Sigmoid colon (tissue), 7 donors: Measurements from ENCODE around the gene PGBD2. TPM values are rescaled to one million over a fixed set of nuclear protein-coding genes. Genes with fewer than 3 reads are reported as not detected.

Source experiments
- DNase-seq: peaks from one replicate; pipeline ENCODE4 v3.0.0-alpha.2; 2019
- H3K27ac ChIP-seq, 4 donors: fragments of 200-600 bp; sonication (generic); one replicate each; pipeline ENCODE4 v1.5.1; 2016 to 2019; ENCODE audit warnings: mild to moderate bottlenecking in 1 of 4
- H3K27me3 ChIP-seq, 3 donors: fragments of 200-600 bp; sonication (generic); one replicate each; pipeline ENCODE4 v1.5.1; 2019; ENCODE audit warnings: mild to moderate bottlenecking in 1 of 3
- H3K36me3 ChIP-seq, 4 donors: fragments of 200-600 bp; sonication (generic); one replicate each; pipeline ENCODE4 v1.5.1; 2016 to 2019
- H3K4me1 ChIP-seq, 4 donors: fragments of 200-600 bp; sonication (generic); one replicate each; pipeline ENCODE4 v1.5.1; 2017 to 2019
- H3K4me3 ChIP-seq, 4 donors: fragments of 200-600 bp; sonication (generic); one replicate each; pipeline ENCODE4 v1.5.1; 2017 to 2019; ENCODE audit warnings: mild to moderate bottlenecking in 2 of 4, moderate library complexity in 1 of 4
- H3K9me3 ChIP-seq, 4 donors: fragments of 200-600 bp in 3 of 4; sonication (generic) in 3 of 4; one replicate each; pipeline versions ENCODE4 v1.5.1 to v1.6.1; 2013 to 2019
- EP300 ChIP-seq, 4 donors: sonication (generic); formaldehyde crosslinking; IDR thresholded peaks; one replicate each; pipeline ENCODE4 v1.6.1; 2017; ENCODE audit warnings: antibody characterized with exemption in 4 of 4
- POLR2A ChIP-seq, 2 donors: fragments of 450-650 bp; IDR thresholded peaks; one replicate each; pipeline ENCODE4 v1.6.1; 2016; ENCODE audit warnings: antibody characterized with exemption in 2 of 2, mild to moderate bottlenecking in 2 of 2, moderate library complexity in 2 of 2
- POLR2AphosphoS5 ChIP-seq, 4 donors: sonication (generic); formaldehyde crosslinking; IDR thresholded peaks; one replicate each; pipeline ENCODE4 v1.6.1; 2017; ENCODE audit warnings: antibody characterized with exemption in 4 of 4
- WGBS, 2 donors: extraction: QIAGEN DNeasy Blood & Tissue Kit; methylation state at CpG; one replicate each; pipeline ENCODE4 v1.1.7; 2013; 5-methylcytosine and 5-hydroxymethylcytosine counted together
- intact Hi-C: fragments of 100-400 bp; cut with DNase I; formaldehyde crosslinking; loops from one replicate; pipeline ENCODE4 v1.15.1; 2023
- polyA plus RNA-seq, 3 donors: library from polyadenylated mRNA; stranded (reverse); fragments of 200-250 nt; gene quantifications; one replicate each; pipeline ENCODE4 v1.2.3, GENCODE V29; 2013
- total RNA-seq, 4 donors: library from RNA; depleted of rRNA; stranded (reverse); fragments of >200 nt; gene quantifications; one replicate each; pipeline ENCODE4 v1.1.0, GENCODE V29; 2016
- TF ChIP-seq, protein P1 (sequence below), 4 experiments: fragments of 450-650 bp in 3 of 4; fragments of 200-600 bp in 1 of 4; IDR thresholded peaks; one replicate each; pipeline ENCODE4 v1.5.1; 2016 to 2019; ENCODE audit warnings: antibody characterized with exemption in 4 of 4, mild to moderate bottlenecking in 3 of 4, moderate library complexity in 2 of 4
- donor health status: healthy with polysubstance abuse.
- donor health status: Bipolar disorder and iron deficiency.
- donor health status: healthy.

PGBD2 gene
- total and polyA plus RNA-seq, 7 donors: 3.0 to 6.0 (median 5.0) TPM

DNA sequence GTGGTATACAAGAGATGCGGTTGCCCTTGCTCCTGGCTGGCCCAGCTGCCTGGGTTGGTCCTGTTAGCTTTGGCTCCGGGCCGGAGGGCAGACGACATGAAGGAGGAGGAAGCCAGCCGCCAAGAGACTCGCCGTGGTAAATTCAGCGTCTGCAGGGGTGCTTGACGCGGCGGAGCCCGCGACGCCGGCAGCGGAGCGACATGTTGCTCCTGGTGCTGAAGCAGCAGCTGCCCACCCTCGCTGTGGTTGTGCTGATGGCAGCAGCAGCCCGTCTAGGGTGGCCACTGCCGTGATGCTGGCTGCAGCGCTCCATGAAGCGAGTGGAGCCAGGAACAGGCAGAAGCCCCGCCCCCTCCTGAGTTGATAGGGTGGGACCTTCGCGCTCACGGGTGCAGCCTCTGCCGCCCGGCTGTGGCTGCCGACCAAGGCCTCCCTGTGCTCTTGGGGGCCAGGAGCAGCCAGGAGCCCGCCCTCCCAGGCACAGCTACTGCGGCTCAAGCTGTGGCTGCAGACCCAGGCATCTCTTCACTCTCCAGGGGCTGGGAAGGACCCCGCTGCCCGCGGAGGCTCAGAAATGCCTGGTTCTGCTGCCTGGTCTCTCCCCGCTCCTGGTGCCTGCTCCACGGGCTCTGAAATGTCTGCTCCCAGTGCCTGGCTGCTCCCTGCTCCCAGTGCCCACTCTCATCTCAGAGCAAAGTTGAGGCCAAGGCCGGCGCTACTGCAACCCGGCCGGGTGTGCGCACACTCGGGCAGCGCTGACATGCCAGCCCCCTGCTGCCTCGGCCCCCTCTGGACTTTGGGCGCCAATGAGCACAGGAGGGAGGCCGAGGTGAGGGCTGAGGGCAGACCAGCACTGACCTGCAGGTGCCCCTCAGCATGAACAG is 42.8 kb upstream of the PGBD2 start:
- DNase-seq: peak; percentile 96
- Histone ChIP-seq H3K27me3 (no peaks in the 10 kb centered on the region), H3K27ac (peak overlapping the region; percentile 62 to 77 (median 74)), H3K9me3 (no peaks in the 10 kb centered on the region), H3K4me1 (peaks cover 0 to 28% (median 20%) of the 10 kb centered on the region in 4 donors), H3K4me3 (peak overlapping the region; percentile 38 to 59 (median 54)), H3K36me3 (no peaks in the 10 kb centered on the region)
- TF ChIP-seq EP300 (IDR thresholded peaks at IDR 0.05) (no peak), POLR2AphosphoS5 (IDR thresholded peaks at IDR 0.05) (peak; percentile 23 to 58 (median 53)), POLR2A (IDR thresholded peaks at IDR 0.05) (peak in 1 of 2 donors; percentile 50)
- intact Hi-C loops: no loop called here
- 13 to 18% methylated on average over 46 of the region's 46 CpGs for whole genome bisulfite sequencing, 2 donors

DNA sequence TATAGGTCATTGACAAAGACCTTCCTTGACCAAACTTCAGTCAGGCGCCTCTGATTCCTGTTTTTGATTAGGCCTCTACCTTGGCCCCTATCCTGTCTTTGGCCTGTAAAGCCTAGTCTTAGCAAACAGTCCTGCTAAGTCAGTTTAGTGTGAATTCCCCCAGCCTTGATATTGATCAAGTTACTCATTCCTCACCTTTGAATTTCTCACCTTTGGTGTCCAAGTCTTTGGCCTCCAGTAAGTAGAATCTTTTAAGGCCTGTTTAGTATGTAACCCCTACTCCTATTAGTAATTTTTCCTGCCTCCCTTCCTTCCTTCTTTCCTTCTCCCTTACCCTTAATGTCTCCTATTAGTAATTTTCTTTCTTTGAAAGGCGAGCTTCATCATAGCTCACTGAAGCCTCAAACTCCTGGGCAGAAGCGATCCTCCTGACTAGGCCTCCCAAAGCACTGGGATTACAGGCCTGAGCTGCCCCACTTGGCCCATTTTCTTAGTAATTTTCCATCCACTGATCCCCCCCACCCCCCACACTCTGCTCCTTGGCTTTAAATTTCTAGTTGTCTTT is 34.1 kb upstream of the PGBD2 start:
- TF ChIP-seq POLR2A (IDR thresholded peaks at IDR 0.05) (no peak), POLR2AphosphoS5 (IDR thresholded peaks at IDR 0.05) (no peak), EP300 (IDR thresholded peaks at IDR 0.05) (no peak)
- TF ChIP-seq, protein P1, sequence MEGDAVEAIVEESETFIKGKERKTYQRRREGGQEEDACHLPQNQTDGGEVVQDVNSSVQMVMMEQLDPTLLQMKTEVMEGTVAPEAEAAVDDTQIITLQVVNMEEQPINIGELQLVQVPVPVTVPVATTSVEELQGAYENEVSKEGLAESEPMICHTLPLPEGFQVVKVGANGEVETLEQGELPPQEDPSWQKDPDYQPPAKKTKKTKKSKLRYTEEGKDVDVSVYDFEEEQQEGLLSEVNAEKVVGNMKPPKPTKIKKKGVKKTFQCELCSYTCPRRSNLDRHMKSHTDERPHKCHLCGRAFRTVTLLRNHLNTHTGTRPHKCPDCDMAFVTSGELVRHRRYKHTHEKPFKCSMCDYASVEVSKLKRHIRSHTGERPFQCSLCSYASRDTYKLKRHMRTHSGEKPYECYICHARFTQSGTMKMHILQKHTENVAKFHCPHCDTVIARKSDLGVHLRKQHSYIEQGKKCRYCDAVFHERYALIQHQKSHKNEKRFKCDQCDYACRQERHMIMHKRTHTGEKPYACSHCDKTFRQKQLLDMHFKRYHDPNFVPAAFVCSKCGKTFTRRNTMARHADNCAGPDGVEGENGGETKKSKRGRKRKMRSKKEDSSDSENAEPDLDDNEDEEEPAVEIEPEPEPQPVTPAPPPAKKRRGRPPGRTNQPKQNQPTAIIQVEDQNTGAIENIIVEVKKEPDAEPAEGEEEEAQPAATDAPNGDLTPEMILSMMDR (IDR thresholded peaks at IDR 0.05): no peak
- Histone ChIP-seq H3K4me3 (no peak overlapping the region), H3K27me3 (no peaks in the 10 kb centered on the region), H3K9me3 (no peaks in the 10 kb centered on the region), H3K4me1 (peaks cover 0 to 7% (median 3%) of the 10 kb centered on the region in 4 donors), H3K36me3 (no peaks in the 10 kb centered on the region), H3K27ac (peak overlapping the region; percentile 93 to 96 (median 96))
- intact Hi-C loops: loop anchor here (2.0 kb wide), 1 partner anchor 13 kb away; the partner anchor contains the start of gene ZNF692
- WGBS, 2 donors: 98% methylated on average over 3 of the region's 3 CpGs
- no peak for DNase-seq

DNA sequence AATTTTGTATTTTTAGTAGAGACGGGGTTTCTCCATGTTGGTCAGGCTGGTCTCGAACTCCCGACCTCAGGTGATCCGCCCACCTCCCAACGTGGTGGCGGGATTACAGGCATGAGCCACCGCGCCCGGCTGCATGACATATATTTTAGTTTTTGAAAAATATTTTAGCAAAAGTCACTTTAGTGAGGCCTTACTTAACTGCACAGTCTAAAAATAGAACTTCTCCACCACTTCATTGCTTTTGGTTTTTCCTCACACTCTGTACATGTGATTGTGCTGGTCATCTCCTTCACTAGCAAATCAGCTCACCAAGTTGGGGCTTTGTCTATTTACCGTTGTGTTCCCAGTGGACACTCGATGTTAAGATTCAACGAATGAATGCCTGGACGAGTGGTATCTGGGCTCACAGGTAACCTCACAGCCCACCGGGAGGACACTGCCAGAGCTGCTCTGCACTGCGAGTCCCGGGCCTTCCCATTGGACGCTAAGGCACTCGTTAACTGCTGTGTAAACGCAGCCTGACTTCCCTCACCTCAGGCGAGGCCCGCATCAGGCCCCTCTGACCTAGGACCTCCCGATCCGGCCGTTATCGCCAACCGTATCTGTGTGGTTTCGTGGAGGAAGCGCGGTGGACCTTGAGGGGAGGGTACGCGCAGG is 33.2 kb upstream of the PGBD2 start:
- Histone ChIP-seq H3K4me1 (peaks cover 0 to 7% (median 3%) of the 10 kb centered on the region in 4 donors), H3K27me3 (no peaks in the 10 kb centered on the region), H3K4me3 (peak overlapping the region; percentile 44 to 64 (median 58)), H3K36me3 (no peaks in the 10 kb centered on the region), H3K27ac (peak overlapping the region; percentile 93 to 96 (median 96)), H3K9me3 (no peaks in the 10 kb centered on the region)
- 1 to 2% methylated on average over 31 of the region's 31 CpGs for WGBS, 2 donors
- DNase-seq: peak; percentile 86
- intact Hi-C loops: loop anchor here (1.0 to 2.0 kb wide), 2 partner anchors 14 to 35 kb away; partner anchors contain the start of genes ZNF672 and ZNF692
- TF ChIP-seq POLR2A (IDR thresholded peaks at IDR 0.05) (no peak), POLR2AphosphoS5 (IDR thresholded peaks at IDR 0.05) (peak in 2 of 4 donors; percentile 30 to 60)

DNA sequence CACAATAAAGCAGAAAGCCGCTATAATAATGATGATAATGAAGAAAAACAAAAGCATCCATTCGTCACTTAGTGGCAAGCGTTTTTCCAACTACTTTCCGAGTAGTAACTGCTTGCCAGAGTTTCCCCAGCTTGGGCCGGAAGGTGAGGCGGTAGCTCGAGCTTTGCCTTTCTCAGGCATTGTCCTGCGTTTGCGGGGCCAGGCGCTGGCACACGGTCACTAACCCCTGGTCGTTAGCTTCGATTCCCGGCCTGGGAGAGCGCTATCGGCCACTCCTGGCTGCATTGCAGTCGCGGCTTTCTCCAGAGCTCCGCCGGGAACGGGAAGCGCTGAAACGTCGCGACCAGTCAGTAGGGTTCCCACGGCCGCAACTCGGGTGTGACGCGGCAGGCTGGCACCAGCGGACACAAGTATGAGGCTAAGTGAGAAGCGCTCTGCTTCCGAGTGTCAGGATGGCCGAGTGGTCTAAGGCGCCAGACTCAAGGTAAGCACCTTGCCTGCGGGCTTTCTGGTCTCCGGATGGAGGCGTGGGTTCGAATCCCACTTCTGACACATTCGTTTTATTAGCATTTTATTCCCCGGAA is 32.5 kb upstream of the PGBD2 start:
- DNase-seq: peak; percentile 97
- Histone ChIP-seq H3K4me3 (peak overlapping the region; percentile 44 to 64 (median 58)), H3K27ac (peak overlapping the region; percentile 93 to 96 (median 96)), H3K27me3 (no peaks in the 10 kb centered on the region), H3K9me3 (no peaks in the 10 kb centered on the region), H3K36me3 (no peaks in the 10 kb centered on the region), H3K4me1 (peaks cover 0 to 7% (median 3%) of the 10 kb centered on the region in 4 donors)
- intact Hi-C loops: loop anchor here (1.0 to 2.0 kb wide), 2 partner anchors 15 to 35 kb away; partner anchors contain the start of genes ZNF672 and ZNF692
- WGBS, 2 donors: 0% methylated on average over 41 of the region's 41 CpGs
- TF ChIP-seq POLR2AphosphoS5 (IDR thresholded peaks at IDR 0.05) (peak; percentile 59 to 79 (median 69)), POLR2A (IDR thresholded peaks at IDR 0.05) (peak; percentile 18 to 42)
- TF ChIP-seq, protein P1 (IDR thresholded peaks at IDR 0.05): no peak

DNA sequence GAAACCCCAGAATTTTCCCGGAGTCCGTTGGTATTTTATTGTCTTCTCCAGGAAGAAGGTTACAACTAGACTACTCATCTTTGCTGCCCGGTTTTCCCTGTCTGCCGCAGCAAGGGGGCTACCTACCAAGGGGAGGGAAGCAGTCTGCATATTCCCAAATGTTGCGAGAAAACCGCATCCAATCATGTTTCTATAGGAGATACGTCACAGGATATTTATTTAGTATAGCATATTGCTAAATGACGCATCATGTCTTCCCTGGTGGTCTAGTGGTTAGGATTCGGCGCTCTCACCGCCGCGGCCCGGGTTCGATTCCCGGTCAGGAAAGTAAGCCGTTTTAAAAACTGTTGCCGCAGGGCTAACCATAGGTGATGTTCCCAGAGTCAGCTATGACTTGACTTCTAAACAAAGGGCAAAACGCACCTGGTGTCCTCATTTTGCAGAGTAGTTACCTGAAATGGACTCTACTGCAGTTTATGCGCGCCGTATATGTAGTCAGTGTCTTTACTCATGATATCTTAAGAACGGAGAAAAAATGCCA is 32.0 kb upstream of the PGBD2 start:
- Histone ChIP-seq H3K36me3 (no peaks in the 10 kb centered on the region), H3K9me3 (no peaks in the 10 kb centered on the region), H3K27me3 (no peaks in the 10 kb centered on the region), H3K4me3 (peak overlapping the region; percentile 44 to 64 (median 58)), H3K27ac (peak overlapping the region; percentile 93 to 96 (median 96)), H3K4me1 (peaks cover 0 to 7% (median 3%) of the 10 kb centered on the region in 4 donors)
- 2 to 4% methylated on average over 23 of the region's 23 CpGs for WGBS, 2 donors
- intact Hi-C loops: loop anchor here (1.0 to 2.0 kb wide), 4 partner anchors 15 to 47 kb away; partner anchors contain the start of genes PGBD2, ZNF672 and ZNF692
- no peak for TF ChIP-seq EP300 (IDR thresholded peaks at IDR 0.05)
- no peak for TF ChIP-seq POLR2A (IDR thresholded peaks at IDR 0.05)
- TF ChIP-seq POLR2AphosphoS5 (IDR thresholded peaks at IDR 0.05): no peak
- TF ChIP-seq, protein P1 (IDR thresholded peaks at IDR 0.05): no peak
- DNase-seq: peak; percentile 87
